A549 (cell line): ENCODE data around the gene CFL1. TPM values are rescaled to one million over a fixed set of nuclear protein-coding genes. Genes with fewer than 3 reads are reported as not detected.

Source experiments
- ATAC-seq, 2 experiments: fragments of 200-7000 bp in 1 of 2; fragments of >200 bp in 1 of 2; cut with Nextera tagmentation in 1 of 2; cut with Tn5 transposase in 1 of 2; 3 replicates each; pipeline versions ENCODE4 v1.8.0 to v1.9.1; 2018 to 2020; ENCODE audit warnings: mild to moderate bottlenecking in 1 of 2, moderate library complexity in 1 of 2
- CTCF ChIA-PET: fragments of 300-600 bp; sonication (Branson Sonifier 250); formaldehyde crosslinking; extraction: SDS; loops from one replicate; lab custom pipeline; 2021; ENCODE audit warnings: antibody characterized with exemption, inconsistent platforms; lab: Yijun Ruan, JAX
- POLR2A ChIA-PET: fragments of 350-600 bp; formaldehyde crosslinking; extraction: SDS; loops from one replicate; lab custom pipeline; 2021; ENCODE audit warnings: antibody characterized with exemption, inconsistent platforms; lab: Yijun Ruan, JAX
- DNase-seq, 2 experiments: peaks; one replicate each; pipeline versions ENCODE4 v3.0.0 to v3.0.0-alpha.2; 2011 to 2016; ENCODE audit warnings: low read depth in 1 of 2, low spot score in 1 of 2
- FAIRE-seq: peaks from 2 replicates; lab custom pipeline; 2011; peaks lifted over from hg19 to GRCh38; lab: Jason Lieb, UNC
- H3K27ac ChIP-seq, 2 experiments: fragments of >200 bp; sonication (Bioruptor Twin); formaldehyde crosslinking; 3 replicates each; pipeline ENCODE4 v1.5.1; 2016 to 2017
- H3K4me1 ChIP-seq: fragments of >200 bp; sonication (Bioruptor Twin); formaldehyde crosslinking; 3 replicates; pipeline ENCODE4 v1.6.1; 2016
- H3K4me2 ChIP-seq: fragments of >200 bp; sonication (Bioruptor Twin); formaldehyde crosslinking; 3 replicates; pipeline ENCODE4 v1.6.1; 2016
- H3K4me3 ChIP-seq: fragments of >200 bp; sonication (Bioruptor Twin); formaldehyde crosslinking; 3 replicates; pipeline ENCODE4 v1.5.1; 2016
- H3K9me3 ChIP-seq: fragments of >200 bp; sonication (Bioruptor Twin); formaldehyde crosslinking; 3 replicates; pipeline ENCODE4 v1.6.1; 2016
- ATOH8 ChIP-seq: fragments of 250-450 bp; sonication (Bioruptor Pico); IDR thresholded peaks from 2 replicates; pipeline ENCODE4 v1.5.0; 2020; ENCODE audit warnings: low read depth, mild to moderate bottlenecking, moderate library complexity
- CTCF ChIP-seq: fragments of >200 bp; sonication (Bioruptor Twin); formaldehyde crosslinking; IDR thresholded peaks from 3 replicates; pipeline ENCODE4 v1.5.1; 2016
- E2F6 ChIP-seq: IDR thresholded peaks from 2 replicates; pipeline ENCODE4 v1.6.1; 2012; ENCODE audit warnings: low read depth, borderline replicate concordance
- EHF ChIP-seq: fragments of 250-450 bp; sonication (Bioruptor Pico); IDR thresholded peaks from 2 replicates; pipeline ENCODE4 v1.5.0; 2020; ENCODE audit warnings: mild to moderate bottlenecking
- FOSB ChIP-seq: fragments of 250-450 bp; sonication (Bioruptor Pico); IDR thresholded peaks from 2 replicates; pipeline ENCODE4 v1.5.0; 2020; ENCODE audit warnings: mild to moderate bottlenecking, moderate library complexity
- HOXA7 ChIP-seq: fragments of 250-450 bp; sonication (Bioruptor Pico); IDR thresholded peaks from 2 replicates; pipeline ENCODE4 v1.5.0; 2020; ENCODE audit warnings: mild to moderate bottlenecking, moderate library complexity
- HOXB5 ChIP-seq: fragments of 250-450 bp; sonication (Bioruptor Pico); IDR thresholded peaks from 2 replicates; pipeline ENCODE4 v1.5.0; 2020; ENCODE audit warnings: mild to moderate bottlenecking, moderate library complexity
- MAFK ChIP-seq: fragments of 450-650 bp; IDR thresholded peaks from 2 replicates; pipeline ENCODE4 v1.6.1; 2014; ENCODE audit not compliant: partially characterized antibody
- MAZ ChIP-seq: fragments of 150-350 bp; IDR thresholded peaks from 2 replicates; pipeline ENCODE4 v1.6.1; 2014; ENCODE audit warnings: antibody characterized with exemption, low read depth, low read length, borderline replicate concordance
- NPAS2 ChIP-seq: fragments of 250-450 bp; sonication (Bioruptor Pico); IDR thresholded peaks from 2 replicates; pipeline ENCODE4 v1.8.0; 2022; ENCODE audit warnings: mild to moderate bottlenecking, moderate library complexity, borderline replicate concordance
- PBX3 ChIP-seq: IDR thresholded peaks from 2 replicates; pipeline ENCODE4 v1.6.1; 2012
- PHF8 ChIP-seq: fragments of 200-600 bp; sonication (generic); IDR thresholded peaks from 2 replicates; pipeline ENCODE4 v1.6.1; 2016; ENCODE audit warnings: low read depth, mild to moderate bottlenecking, antibody characterized with exemption, moderate library complexity, borderline replicate concordance
- POLR2AphosphoS2 ChIP-seq: conservative IDR thresholded peaks from 2 replicates; pipeline ENCODE4 v1.6.1; 2012; ENCODE audit warnings: low read length, improper control_type of control experiment, inconsistent platforms
- REST ChIP-seq: fragments of 200-600 bp; sonication (generic); IDR thresholded peaks from 2 replicates; pipeline ENCODE4 v1.6.1; 2016; ENCODE audit warnings: antibody characterized with exemption, mild to moderate bottlenecking, moderate library complexity
- SREBF2 ChIP-seq: fragments of 450-650 bp; IDR thresholded peaks from 2 replicates; pipeline ENCODE4 v1.6.1; 2014; ENCODE audit warnings: mild to moderate bottlenecking, moderate library complexity
- ZFP36 ChIP-seq: fragments of 450-650 bp; IDR thresholded peaks from 2 replicates; pipeline ENCODE4 v1.6.1; 2014; ENCODE audit warnings: borderline replicate concordance; ENCODE audit not compliant: partially characterized antibody
- WGBS: methylation state at CpG from one replicate; pipeline ENCODE4 v1.1.6; 2017; ENCODE audit errors: missing lambda C conversion rate; 5-methylcytosine and 5-hydroxymethylcytosine counted together
- polyA plus RNA-seq, 4 experiments: library from polyadenylated mRNA; depleted of rRNA in 3 of 4; stranded (reverse); fragments of >200 nt; fragmentation: RNase III in 1 of 4; extraction: RNeasy Plus Mini Kit Qiagen cat#74134 plus additional on column Dnase treatment in 1 of 4; gene quantifications; 2 replicates in 3 of 4; 3 replicates in 1 of 4; pipeline ENCODE4 v1.2.3, GENCODE V29; 2011 to 2017

The CFL1 gene
- polyA plus RNA-seq, 2 of the 4 experiments (the other 2 are of a cell fraction): 1,591 to 1,780 TPM

- TF ChIP-seq CTCF (peak; percentile 35; the same call in 2 of the 3 replicates), POLR2AphosphoS2 (peak; percentile 67), HOXA7 (peak; percentile 65; the same call in 1 of the 2 replicates), FOSB (CRISPR knock-in tag) (peak; percentile 27; the same call in 1 of the 2 replicates), ZFP36 (no peak)
- peaks cover 21% of the 10 kb centered on the region for H3K4me1 ChIP-seq
- DNase-seq (peak in 1 of 2 experiments; percentile 72), ATAC-seq (peak; percentile 33 to 60; a peak in 5 of 6 replicates), FAIRE-seq (no peak)
- no peak overlapping the region for H3K4me2 ChIP-seq
- POLR2A ChIA-PET: interaction anchor here (0.7 to 5.6 kb wide), 4 partner anchors 8 to 39 kb away, joined by 3 to 36 read pairs (median 6); partner anchors contain the start of genes CCDC85B, CFL1, FIBP and MUS81
- no peak overlapping the region for H3K27ac ChIP-seq
- WGBS: 94% methylated on average over 13 of the region's 14 CpGs
- no peak overlapping the region for H3K4me3 ChIP-seq
- no peaks in the 10 kb centered on the region for H3K9me3 ChIP-seq
- CTCF ChIA-PET: interaction anchor here (0.6 to 7.5 kb wide), 15 partner anchors 9 to 505 kb away, joined by 3 to 45 read pairs (median 3); partner anchors contain the start of gene MUS81
Observed at GRCh38 chr11:65851083-65851579, 6.8 kb downstream of the CFL1 start.

GRCh38 chr11:65850217-65851082, 7.5 kb downstream of the CFL1 start:
- Histone ChIP-seq H3K27ac (no peak overlapping the region), H3K9me3 (no peaks in the 10 kb centered on the region), H3K4me3 (no peak overlapping the region), H3K4me2 (no peak overlapping the region), H3K4me1 (peaks cover 15% of the 10 kb centered on the region)
- no peak; the same call in 1 of the 2 replicates for TF ChIP-seq POLR2AphosphoS2
- peak; percentile 2; the same call in 1 of the 2 replicates for TF ChIP-seq REST
- TF ChIP-seq, all 56 proteins: peak for 1
- no peak for DNase-seq
- WGBS: 91% methylated on average over 18 of the region's 20 CpGs
- peak; percentile 9 to 19 for ATAC-seq
- CTCF ChIA-PET: interaction anchor here (0.7 to 7.5 kb wide), 13 partner anchors 10 to 145 kb away, joined by 3 to 45 read pairs (median 4); partner anchors contain the start of genes KAT5 and MUS81
- no peak for FAIRE-seq
- POLR2A ChIA-PET: interaction anchor here (1.3 to 5.6 kb wide), 2 partner anchors 9 to 40 kb away, joined by 3 to 36 read pairs; partner anchors contain the start of genes CCDC85B, CFL1 and MUS81

- peaks cover 8% of the 10 kb centered on the region for H3K4me1 ChIP-seq
- no peak for DNase-seq
- ChIA-PET POLR2A (interaction anchor here (5.6 kb wide), 1 partner anchor 9 kb away, joined by 36 read pairs; the partner anchor contains the start of genes CFL1 and MUS81), CTCF (interaction anchor here (0.7 to 7.5 kb wide), 8 partner anchors 10 to 145 kb away, joined by 3 to 45 read pairs (median 6); partner anchors contain the start of genes KAT5 and MUS81)
- H3K4me2 ChIP-seq: no peak overlapping the region
- peak; percentile 8 to 12; a peak in 4 of 6 replicates for ATAC-seq
- H3K9me3 ChIP-seq: no peaks in the 10 kb centered on the region
- 85% methylated on average over 16 of the region's 16 CpGs for WGBS
- H3K27ac ChIP-seq: peak overlapping the region in 1 of 2 experiments; percentile 15; a peak in 1 of 6 replicates
- no peak for FAIRE-seq
- no peak overlapping the region for H3K4me3 ChIP-seq
- TF ChIP-seq MAZ (no peak), CTCF (no peak), EHF (CRISPR knock-in tag) (no peak), E2F6 (no peak), ATOH8 (CRISPR knock-in tag) (no peak), HOXB5 (CRISPR knock-in tag) (no peak), MAFK (no peak), SREBF2 (no peak), PHF8 (no peak), HOXA7 (no peak), PBX3 (no peak), NPAS2 (CRISPR knock-in tag) (no peak)
Observed at GRCh38 chr11:65849771-65850216, 8.2 kb downstream of the CFL1 start.
